Keratinocyte (primary cell): ENCODE data around the gene MAG.

Experiments
- CTCF ChIP-seq, 3 experiments: IDR thresholded peaks in 1 of 3; conservative IDR thresholded peaks in 1 of 3; optimal IDR thresholded peaks in 1 of 3; 2 replicates in 2 of 3; 3 replicates in 1 of 3; pipeline versions ENCODE3 to v1.5.1; 2011; ENCODE audit warnings: low read length in 3 of 3, mild to moderate bottlenecking in 3 of 3, moderate library complexity in 2 of 3, control low read depth in 1 of 3, inconsistent platforms in 1 of 3; ENCODE audit not compliant: insufficient read depth in 2 of 3; ENCODE audit errors: extremely low read depth in 1 of 3
- EZH2 ChIP-seq: IDR thresholded peaks from one replicate; pipeline ENCODE4 v1.6.1; 2012; ENCODE audit warnings: inconsistent platforms, mild to moderate bottlenecking, low read length, moderate library complexity

DNA sequence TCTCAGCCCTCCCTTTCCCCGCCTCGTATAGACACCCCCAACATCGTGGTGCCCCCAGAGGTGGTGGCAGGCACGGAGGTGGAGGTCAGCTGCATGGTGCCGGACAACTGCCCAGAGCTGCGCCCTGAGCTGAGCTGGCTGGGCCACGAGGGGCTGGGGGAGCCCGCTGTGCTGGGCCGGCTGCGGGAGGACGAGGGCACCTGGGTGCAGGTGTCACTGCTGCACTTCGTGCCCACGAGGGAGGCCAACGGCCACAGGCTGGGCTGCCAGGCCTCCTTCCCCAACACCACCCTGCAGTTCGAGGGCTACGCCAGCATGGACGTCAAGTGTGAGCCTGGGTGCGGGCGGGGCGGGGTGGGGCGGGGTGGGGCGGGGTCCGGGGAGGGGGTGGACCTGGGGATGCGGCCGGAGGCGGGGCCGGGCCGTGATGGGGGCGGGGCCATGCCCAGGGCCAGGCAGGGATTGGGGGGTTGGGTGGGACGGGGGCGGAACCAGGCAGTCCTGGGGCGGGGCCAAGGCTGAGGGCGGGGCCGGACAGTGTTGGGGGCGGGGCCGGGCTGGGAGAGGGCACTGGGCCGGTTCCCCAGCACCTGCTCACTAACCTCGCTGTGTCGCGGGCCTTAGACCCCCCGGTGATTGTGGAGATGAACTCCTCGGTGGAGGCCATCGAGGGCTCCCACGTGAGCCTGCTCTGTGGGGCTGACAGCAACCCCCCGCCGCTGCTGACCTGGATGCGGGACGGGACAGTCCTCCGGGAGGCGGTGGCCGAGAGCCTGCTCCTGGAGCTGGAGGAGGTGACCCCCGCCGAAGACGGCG lies 7.8 kb downstream of the MAG start:
- TF ChIP-seq CTCF (optimal IDR thresholded peaks at IDR 0.05 in 1 of 3, IDR thresholded peaks at IDR 0.05 in 1 of 3, conservative IDR thresholded peaks at IDR 0.05 in 1 of 3; ENCODE audit: extremely low read depth in 1 of 3, insufficient read depth in 2 of 3, low read length in 3 of 3), result no peak
- no peak for TF ChIP-seq EZH2
